GM21529 (cell line): ENCODE measurements around the gene IGSF11.
"Not testable (repeated sequence)": the region's sequence is repeated elsewhere in the genome, so short reads cannot be mapped to it uniquely, and the experiment has no call there.

Experiments used
- ATAC-seq: cut with Tn5 transposase; IDR thresholded peaks from one replicate; pipeline ENCODE4 v1.9.1; 2021; ENCODE audit not compliant: unreplicated experiment

The IGSF11 gene

GRCh38 chr3:118990823-118991560, 43.7 kb downstream of the IGSF11 start:
- ATAC-seq: no peak

GRCh38 chr3:118988198-118989130, 46.2 kb downstream of the IGSF11 start:
- ATAC-seq: no peak

- ATAC-seq: no peak
These were observed 47.2 kb downstream of the IGSF11 start for GRCh38 chr3:118987477-118987876.

GRCh38 chr3:118986734-118987133, 47.9 kb downstream of the IGSF11 start:
- no peak for ATAC-seq

GRCh38 chr3:118984699-118985098, 49.9 kb downstream of the IGSF11 start:
- no peak for ATAC-seq

GRCh38 chr3:118981494-118982134, 53.0 kb downstream of the IGSF11 start:
- no peak for ATAC-seq

- ATAC-seq: no peak
These were observed 53.8 kb downstream of the IGSF11 start for GRCh38 chr3:118980832-118981231.

GRCh38 chr3:118978393-118978758, 56.3 kb downstream of the IGSF11 start:
- ATAC-seq: no peak

- ATAC-seq: no peak
These were observed 56.8 kb downstream of the IGSF11 start for GRCh38 chr3:118977671-118978392.

GRCh38 chr3:118977118-118977517, 57.5 kb downstream of the IGSF11 start:
- ATAC-seq: no peak

- ATAC-seq: not testable (repeated sequence)
These were observed 59.2 kb downstream of the IGSF11 start for GRCh38 chr3:118975476-118975875.

- ATAC-seq: no peak
These were observed 60.1 kb downstream of the IGSF11 start for GRCh38 chr3:118974356-118975097.

GRCh38 chr3:118973050-118973449, 61.6 kb downstream of the IGSF11 start:
- no peak for ATAC-seq

- ATAC-seq: no peak
These were observed 63.8 kb downstream of the IGSF11 start for GRCh38 chr3:118970819-118971218.

GRCh38 chr3:118968640-118969039, 66.0 kb downstream of the IGSF11 start:
- no peak for ATAC-seq

GRCh38 chr3:118968111-118968510, 66.5 kb downstream of the IGSF11 start:
- ATAC-seq: no peak

GRCh38 chr3:118966700-118967099, 67.9 kb downstream of the IGSF11 start:
- no peak for ATAC-seq

- no peak for ATAC-seq
These were observed 70.9 kb downstream of the IGSF11 start for GRCh38 chr3:118963711-118964110.

GRCh38 chr3:118960876-118961450, 73.7 kb downstream of the IGSF11 start:
- no peak for ATAC-seq
